ENCODE measurements around the gene CALML6. TPM values are rescaled to one million over a fixed set of nuclear protein-coding genes. Genes with fewer than 3 reads are reported as not detected.
A peak's percentile ranks its signal among the peaks of the same experiment; 100 is the strongest.

Gene CALML6
- total RNA-seq, 1 donor from 2014 or later, result 0.04 TPM

DNA sequence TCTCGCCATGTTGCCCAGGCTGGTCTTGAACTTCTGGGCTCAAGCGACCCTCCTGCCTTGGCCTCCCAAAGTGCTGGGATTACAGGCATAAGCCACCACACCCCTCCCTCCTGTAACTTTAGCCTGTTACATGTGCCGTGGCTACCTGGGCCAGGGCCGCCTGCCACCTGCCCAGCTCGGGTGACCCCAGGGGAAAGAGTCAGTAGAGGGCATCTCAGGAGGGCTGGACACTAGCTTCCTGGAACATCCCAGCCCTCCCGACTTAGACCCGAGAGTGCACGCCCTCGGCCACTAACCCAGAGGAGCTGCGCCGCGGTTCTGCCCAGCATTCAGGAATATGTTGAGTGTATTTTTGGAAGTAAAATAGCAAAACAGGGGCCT is 44.4 kb downstream of the CALML6 start:
- H3K27me3 ChIP-seq (ENCODE audit: control insufficient read depth, insufficient read depth, low read length), result peaks cover 32% of the 10 kb centered on the region
- TF ChIP-seq, protein P1, sequence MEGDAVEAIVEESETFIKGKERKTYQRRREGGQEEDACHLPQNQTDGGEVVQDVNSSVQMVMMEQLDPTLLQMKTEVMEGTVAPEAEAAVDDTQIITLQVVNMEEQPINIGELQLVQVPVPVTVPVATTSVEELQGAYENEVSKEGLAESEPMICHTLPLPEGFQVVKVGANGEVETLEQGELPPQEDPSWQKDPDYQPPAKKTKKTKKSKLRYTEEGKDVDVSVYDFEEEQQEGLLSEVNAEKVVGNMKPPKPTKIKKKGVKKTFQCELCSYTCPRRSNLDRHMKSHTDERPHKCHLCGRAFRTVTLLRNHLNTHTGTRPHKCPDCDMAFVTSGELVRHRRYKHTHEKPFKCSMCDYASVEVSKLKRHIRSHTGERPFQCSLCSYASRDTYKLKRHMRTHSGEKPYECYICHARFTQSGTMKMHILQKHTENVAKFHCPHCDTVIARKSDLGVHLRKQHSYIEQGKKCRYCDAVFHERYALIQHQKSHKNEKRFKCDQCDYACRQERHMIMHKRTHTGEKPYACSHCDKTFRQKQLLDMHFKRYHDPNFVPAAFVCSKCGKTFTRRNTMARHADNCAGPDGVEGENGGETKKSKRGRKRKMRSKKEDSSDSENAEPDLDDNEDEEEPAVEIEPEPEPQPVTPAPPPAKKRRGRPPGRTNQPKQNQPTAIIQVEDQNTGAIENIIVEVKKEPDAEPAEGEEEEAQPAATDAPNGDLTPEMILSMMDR (IDR thresholded peaks at IDR 0.05; ENCODE audit: insufficient read depth, low read length, poor library complexity, severe bottlenecking), result no peak
- no peaks in the 10 kb centered on the region for H3K36me3 ChIP-seq (ENCODE audit: control insufficient read depth, insufficient read depth, low read length)
- no peak overlapping the region for H3K4me3 ChIP-seq (ENCODE audit: low read depth, low read length)
- no peak for DNase-seq (ENCODE audit: low read depth)

DNA sequence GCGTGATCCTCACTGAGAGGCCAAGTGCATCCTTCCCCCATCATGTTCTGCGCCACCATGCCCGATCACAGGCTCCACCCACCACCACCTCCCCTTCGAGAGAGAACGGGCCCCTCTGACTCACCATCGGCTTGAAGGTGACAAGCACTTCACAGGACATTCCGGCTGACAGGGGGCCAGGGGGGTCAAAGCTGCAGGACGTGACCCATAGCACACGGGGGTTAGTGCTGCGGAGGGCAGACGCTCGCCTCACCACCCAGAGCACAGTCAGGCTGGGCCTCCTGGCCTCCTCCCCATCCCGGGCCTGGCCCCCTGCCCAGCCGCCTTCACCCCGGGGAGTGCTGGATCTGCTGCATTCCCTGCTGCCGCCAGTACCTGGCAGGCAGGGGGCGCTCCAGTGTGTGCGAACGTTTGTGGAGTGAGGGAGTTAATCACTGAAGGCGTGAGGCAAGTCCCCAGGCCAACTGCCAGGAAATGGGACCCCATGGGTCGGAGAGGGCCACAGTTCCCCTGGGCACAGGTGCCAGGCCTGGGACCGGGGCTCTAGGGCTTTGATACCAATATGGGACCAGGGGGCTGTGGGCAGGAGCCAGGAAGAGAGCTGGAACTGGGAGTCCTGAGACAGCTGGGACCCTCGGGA is 44.9 kb downstream of the CALML6 start:
- peak; percentile 38 for DNase-seq (ENCODE audit: low read depth)
- H3K4me3 ChIP-seq (ENCODE audit: low read depth, low read length), result no peak overlapping the region
- TF ChIP-seq, protein P1 (IDR thresholded peaks at IDR 0.05; ENCODE audit: insufficient read depth, low read length, poor library complexity, severe bottlenecking), result peak; percentile 94
- no peaks in the 10 kb centered on the region for H3K36me3 ChIP-seq (ENCODE audit: control insufficient read depth, insufficient read depth, low read length)
- peaks cover 36% of the 10 kb centered on the region for H3K27me3 ChIP-seq (ENCODE audit: control insufficient read depth, insufficient read depth, low read length)

DNA sequence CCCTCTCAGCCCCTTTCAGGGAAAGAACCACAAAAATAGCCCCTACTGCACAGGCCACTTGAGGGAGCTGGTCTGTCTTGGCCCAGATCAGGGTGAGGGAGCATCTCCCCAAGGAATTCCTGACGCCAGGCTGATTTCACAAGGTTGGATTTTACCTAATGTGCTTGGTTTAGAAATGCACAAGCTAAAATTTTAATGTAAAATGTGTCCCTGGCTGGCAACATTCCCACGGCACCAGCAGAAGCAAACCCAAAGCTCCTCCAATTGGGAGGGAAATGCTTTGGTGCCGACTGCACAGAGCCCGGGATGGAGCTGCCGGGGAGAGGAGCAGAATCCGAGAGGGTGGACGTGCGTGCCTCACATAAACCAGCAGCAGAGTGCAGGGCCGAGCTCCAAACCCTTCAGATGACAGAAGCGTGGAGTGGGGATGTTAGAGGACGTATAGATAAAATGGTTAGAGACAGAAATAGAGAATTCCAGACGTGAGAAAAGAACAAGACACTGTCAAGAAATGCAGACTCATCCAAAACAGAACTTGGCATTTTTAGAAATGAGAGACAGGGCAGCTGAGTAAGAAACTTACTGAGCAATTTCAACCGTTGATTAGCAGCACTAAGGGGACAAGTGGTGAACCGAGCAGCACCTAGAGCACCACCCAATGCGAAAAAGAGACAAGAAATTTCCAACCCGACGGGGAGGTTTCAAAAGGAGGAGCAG is 45.6 kb downstream of the CALML6 start:
- no peak overlapping the region for H3K4me3 ChIP-seq (ENCODE audit: low read depth, low read length)

DNA sequence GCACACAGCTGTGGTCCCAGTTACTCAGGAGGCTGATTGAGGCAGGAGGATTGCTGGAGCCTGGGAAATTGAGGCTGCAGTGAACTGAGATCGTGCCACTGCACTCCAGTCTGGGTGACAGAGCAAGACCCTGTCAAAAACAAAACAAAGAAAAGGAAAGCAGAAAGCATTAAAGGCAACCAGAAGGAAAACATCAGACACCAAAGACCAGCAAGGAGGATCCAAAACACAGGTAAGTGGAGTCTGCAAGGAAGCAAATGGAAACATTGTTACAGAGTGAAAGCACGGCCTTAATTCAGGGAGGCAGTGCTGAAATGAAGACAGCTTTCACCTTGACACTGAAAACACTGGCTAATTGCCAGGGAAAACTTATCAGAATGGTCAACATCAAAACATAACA is 47.7 kb downstream of the CALML6 start:
- TF ChIP-seq, protein P1 (IDR thresholded peaks at IDR 0.05; ENCODE audit: insufficient read depth, low read length, poor library complexity, severe bottlenecking), result no peak
- H3K4me3 ChIP-seq (ENCODE audit: low read depth, low read length), result no peak overlapping the region
- no peak for DNase-seq (ENCODE audit: low read depth)
- no peaks in the 10 kb centered on the region for H3K36me3 ChIP-seq (ENCODE audit: control insufficient read depth, insufficient read depth, low read length)
- H3K27me3 ChIP-seq (ENCODE audit: control insufficient read depth, insufficient read depth, low read length), result peaks cover 48% of the 10 kb centered on the region

More for the DNA sequence above, 45.6 kb downstream of the CALML6 start:
- TF ChIP-seq, protein P1 (IDR thresholded peaks at IDR 0.05; ENCODE audit: insufficient read depth, low read length, poor library complexity, severe bottlenecking), result no peak
- no peak for DNase-seq (ENCODE audit: low read depth)
- Histone ChIP-seq H3K27me3 (ENCODE audit: control insufficient read depth, insufficient read depth, low read length) (peaks cover 43% of the 10 kb centered on the region), H3K36me3 (ENCODE audit: control insufficient read depth, insufficient read depth, low read length) (no peaks in the 10 kb centered on the region)

DNA sequence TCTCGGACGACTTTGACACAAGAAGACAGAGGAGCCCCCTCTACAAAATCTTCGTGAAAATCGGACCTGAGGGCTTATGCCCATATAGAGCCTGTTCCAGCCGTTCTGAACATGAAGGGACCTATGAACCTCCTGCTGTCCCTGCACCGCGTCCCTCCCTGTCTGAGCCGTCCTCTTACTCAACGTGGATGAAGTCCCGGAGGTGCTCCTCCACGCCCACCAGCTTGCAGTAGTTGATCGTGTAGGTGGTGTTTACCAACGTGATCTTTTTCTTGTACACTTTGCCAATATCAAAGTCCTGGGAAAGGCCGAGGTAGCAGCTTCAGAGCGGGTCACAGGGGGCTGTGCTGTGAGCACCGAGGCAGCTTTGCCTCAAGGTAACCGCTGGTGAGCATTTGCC is 48.5 kb downstream of the CALML6 start:
- DNase-seq (ENCODE audit: low read depth), result no peak
- Histone ChIP-seq H3K27me3 (ENCODE audit: control insufficient read depth, insufficient read depth, low read length) (peaks cover 47% of the 10 kb centered on the region), H3K4me3 (ENCODE audit: low read depth, low read length) (no peak overlapping the region), H3K36me3 (ENCODE audit: control insufficient read depth, insufficient read depth, low read length) (no peaks in the 10 kb centered on the region)
- TF ChIP-seq, protein P1 (IDR thresholded peaks at IDR 0.05; ENCODE audit: insufficient read depth, low read length, poor library complexity, severe bottlenecking), result no peak
